Tibial artery (tissue), 4 donors: Measurements from ENCODE around the gene MAGEA10.
"Not testable (repeated sequence)": the region's sequence is repeated elsewhere in the genome, so short reads cannot be mapped to it uniquely, and the experiment has no call there.

ENCODE experiments used
- DNase-seq, 2 donors: peaks; one replicate each; pipeline ENCODE4 v3.0.0-alpha.2; 2019
- H3K27ac ChIP-seq, 2 donors: fragments of 200-600 bp; sonication (generic) in 1 of 2; 1 replicate in 1 of 2; 2 replicates in 1 of 2; pipeline ENCODE4 v1.5.1; 2018 to 2019; ENCODE audit warnings: mild to moderate bottlenecking in 1 of 2
- H3K27me3 ChIP-seq, 2 donors: fragments of 200-600 bp; sonication (generic) in 1 of 2; one replicate each; pipeline versions ENCODE4 v1.5.1 to v1.6.0; 2016 to 2019
- H3K36me3 ChIP-seq, 3 donors: fragments of 200-600 bp; sonication (generic) in 2 of 3; one replicate each; pipeline ENCODE4 v1.5.1; 2016 to 2019; ENCODE audit warnings: mild to moderate bottlenecking in 2 of 3
- H3K4me1 ChIP-seq, 4 donors: fragments of 200-600 bp; sonication (generic) in 2 of 4; 1 replicate in 3 of 4; 2 replicates in 1 of 4; pipeline ENCODE4 v1.5.1; 2016 to 2019
- H3K4me3 ChIP-seq, 2 donors: fragments of 200-600 bp; sonication (generic) in 1 of 2; 1 replicate in 1 of 2; 2 replicates in 1 of 2; pipeline ENCODE4 v1.5.1; 2018 to 2019; ENCODE audit warnings: mild to moderate bottlenecking in 2 of 2
- H3K9me3 ChIP-seq, 3 donors: fragments of 200-600 bp; sonication (generic) in 1 of 3; one replicate each; pipeline ENCODE4 v1.5.1; 2016 to 2019
- intact Hi-C: fragments of 100-400 bp; cut with DNase I; formaldehyde crosslinking; loops from one replicate; pipeline ENCODE4 v1.15.0; 2023; ENCODE audit warnings: low total_unique reads
- TF ChIP-seq, protein P1 (sequence below), 2 experiments: fragments of 200-600 bp in 1 of 2; fragments of 450-650 bp in 1 of 2; IDR thresholded peaks; one replicate each; pipeline ENCODE4 v1.5.1; 2017 to 2019; ENCODE audit warnings: antibody characterized with exemption in 2 of 2, mild to moderate bottlenecking in 1 of 2, moderate library complexity in 1 of 2

MAGEA10 gene

DNA sequence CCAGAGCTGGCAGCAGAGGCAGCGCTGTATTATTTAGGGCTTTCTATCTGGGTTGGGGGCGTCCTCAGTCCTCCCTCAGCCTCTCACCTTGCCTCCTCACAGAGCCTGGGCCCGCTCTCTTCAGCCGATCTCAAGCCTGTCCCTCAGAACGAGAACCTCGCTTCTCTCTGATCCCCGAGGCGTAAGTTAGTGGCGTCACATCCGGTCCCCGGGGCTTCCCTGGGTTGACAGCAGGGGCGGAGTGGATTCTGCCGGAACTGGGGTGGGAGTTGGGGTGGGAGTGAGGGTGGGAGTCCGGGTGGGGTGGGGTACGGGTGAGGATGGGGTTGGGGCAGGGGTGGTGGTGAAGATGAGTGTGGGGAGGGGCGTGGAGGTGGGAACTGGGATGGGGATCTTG, at the start of gene MAGEA10:
Gene MAGEA10, minus strand, starts transcription at position 190 of the 397 bp plus-strand sequence. CDS start 2,957 bp downstream, outside the sequence.
- no peaks in the 10 kb centered on the region for H3K4me1 ChIP-seq
- H3K9me3 ChIP-seq: no peaks in the 10 kb centered on the region
- TF ChIP-seq, protein P1, sequence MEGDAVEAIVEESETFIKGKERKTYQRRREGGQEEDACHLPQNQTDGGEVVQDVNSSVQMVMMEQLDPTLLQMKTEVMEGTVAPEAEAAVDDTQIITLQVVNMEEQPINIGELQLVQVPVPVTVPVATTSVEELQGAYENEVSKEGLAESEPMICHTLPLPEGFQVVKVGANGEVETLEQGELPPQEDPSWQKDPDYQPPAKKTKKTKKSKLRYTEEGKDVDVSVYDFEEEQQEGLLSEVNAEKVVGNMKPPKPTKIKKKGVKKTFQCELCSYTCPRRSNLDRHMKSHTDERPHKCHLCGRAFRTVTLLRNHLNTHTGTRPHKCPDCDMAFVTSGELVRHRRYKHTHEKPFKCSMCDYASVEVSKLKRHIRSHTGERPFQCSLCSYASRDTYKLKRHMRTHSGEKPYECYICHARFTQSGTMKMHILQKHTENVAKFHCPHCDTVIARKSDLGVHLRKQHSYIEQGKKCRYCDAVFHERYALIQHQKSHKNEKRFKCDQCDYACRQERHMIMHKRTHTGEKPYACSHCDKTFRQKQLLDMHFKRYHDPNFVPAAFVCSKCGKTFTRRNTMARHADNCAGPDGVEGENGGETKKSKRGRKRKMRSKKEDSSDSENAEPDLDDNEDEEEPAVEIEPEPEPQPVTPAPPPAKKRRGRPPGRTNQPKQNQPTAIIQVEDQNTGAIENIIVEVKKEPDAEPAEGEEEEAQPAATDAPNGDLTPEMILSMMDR (IDR thresholded peaks at IDR 0.05): no peak
- no peak within 1 kb of the TSS for H3K27ac ChIP-seq
- no peak for DNase-seq
- intact Hi-C loops: no loop called here
- no peak within 1 kb of the TSS for H3K4me3 ChIP-seq
- H3K36me3 ChIP-seq: no peaks in the 10 kb centered on the region
- H3K27me3 ChIP-seq: no peaks in the 10 kb centered on the region

DNA sequence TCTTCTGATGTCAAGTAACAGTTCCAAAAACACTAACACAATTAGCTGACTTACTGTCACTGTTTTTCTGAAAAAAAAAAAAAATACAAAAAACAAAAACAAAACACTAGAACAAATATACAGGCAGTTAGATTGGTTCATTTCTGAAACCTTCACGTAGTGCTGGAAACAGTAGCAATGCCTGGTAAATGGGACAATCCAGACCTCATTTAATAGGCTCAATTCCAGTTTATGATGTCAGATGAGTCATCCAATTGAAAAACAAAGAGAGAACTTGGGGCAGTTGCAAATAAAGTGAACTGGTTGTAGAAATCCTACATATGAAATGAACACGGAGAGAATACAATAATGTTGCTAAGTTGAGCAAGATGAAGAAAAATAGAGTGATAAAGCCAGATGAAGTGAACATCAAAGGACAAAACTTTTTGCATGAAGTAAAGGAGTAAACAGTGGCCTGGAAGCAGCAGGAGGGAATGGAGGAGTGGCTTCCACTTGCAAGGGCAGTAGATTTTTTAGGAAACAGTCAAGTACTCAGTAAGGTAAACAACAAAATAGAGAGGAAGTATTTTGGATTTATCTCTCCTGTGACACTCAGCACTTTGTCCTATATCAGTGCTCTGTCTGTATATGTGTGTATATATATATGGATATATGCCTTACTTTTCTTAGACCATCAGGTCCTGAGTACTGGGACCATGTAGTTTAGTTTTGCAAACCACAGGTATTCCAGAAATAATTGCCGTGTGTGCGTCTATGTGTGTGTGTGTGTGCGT, 39.3 kb upstream of the MAGEA10 start:
- intact Hi-C loops: no loop called here
- no peaks in the 10 kb centered on the region for H3K36me3 ChIP-seq
- DNase-seq: no peak
- H3K9me3 ChIP-seq: no peaks in the 10 kb centered on the region
- no peaks in the 10 kb centered on the region for H3K4me1 ChIP-seq
- TF ChIP-seq, protein P1 (IDR thresholded peaks at IDR 0.05): no peak
- H3K27ac ChIP-seq: no peak overlapping the region
- H3K4me3 ChIP-seq: no peak overlapping the region
- no peaks in the 10 kb centered on the region for H3K27me3 ChIP-seq

DNA sequence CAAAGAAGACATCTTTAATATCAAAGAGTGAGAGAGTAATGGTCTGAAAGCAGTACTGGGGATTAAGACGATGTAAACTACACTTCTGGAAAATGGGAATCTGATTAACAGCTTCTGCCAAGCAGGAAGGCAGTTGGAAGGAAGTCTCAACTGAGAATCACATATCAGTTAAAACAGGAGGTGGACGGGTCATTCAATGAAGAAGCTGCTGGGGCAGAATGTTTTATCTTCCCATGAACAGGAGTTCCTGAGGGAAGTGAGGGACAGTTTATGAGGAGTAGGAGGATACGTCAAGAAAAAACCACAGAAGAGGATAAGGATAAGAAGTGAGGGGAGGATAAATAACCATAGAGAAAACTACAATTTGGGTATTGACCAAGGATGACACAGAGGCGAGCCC, 38.7 kb upstream of the MAGEA10 start:
- Histone ChIP-seq H3K4me1 (no peaks in the 10 kb centered on the region), H3K9me3 (no peaks in the 10 kb centered on the region), H3K27me3 (no peaks in the 10 kb centered on the region), H3K36me3 (no peaks in the 10 kb centered on the region), H3K27ac (no peak overlapping the region), H3K4me3 (no peak overlapping the region)
- intact Hi-C loops: no loop called here
- no peak for DNase-seq
- TF ChIP-seq, protein P1 (IDR thresholded peaks at IDR 0.05): no peak

DNA sequence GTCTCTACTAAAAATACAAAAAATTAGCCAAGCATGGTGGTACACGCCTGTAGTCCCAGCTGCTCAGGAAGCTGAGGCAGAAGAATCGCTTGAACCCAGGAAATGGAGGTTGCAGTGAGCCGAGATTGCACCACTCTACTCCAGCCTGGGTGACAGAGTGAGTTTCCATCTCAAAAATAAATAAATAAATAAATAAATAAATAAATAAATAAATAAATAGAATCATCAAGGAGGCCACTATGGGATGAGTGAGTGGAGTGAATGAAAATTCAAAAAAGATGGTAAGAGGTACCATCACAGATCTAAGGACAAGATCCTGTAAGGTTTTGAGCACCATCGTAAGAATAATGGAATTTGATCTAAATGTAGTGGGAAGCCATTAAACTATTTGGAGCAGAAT, 37.5 kb upstream of the MAGEA10 start:
- H3K4me3 ChIP-seq, H3K4me1 ChIP-seq, H3K36me3 ChIP-seq, DNase-seq, intact Hi-C loops, H3K27ac ChIP-seq, H3K27me3 ChIP-seq, H3K9me3 ChIP-seq: not testable (repeated sequence)

DNA sequence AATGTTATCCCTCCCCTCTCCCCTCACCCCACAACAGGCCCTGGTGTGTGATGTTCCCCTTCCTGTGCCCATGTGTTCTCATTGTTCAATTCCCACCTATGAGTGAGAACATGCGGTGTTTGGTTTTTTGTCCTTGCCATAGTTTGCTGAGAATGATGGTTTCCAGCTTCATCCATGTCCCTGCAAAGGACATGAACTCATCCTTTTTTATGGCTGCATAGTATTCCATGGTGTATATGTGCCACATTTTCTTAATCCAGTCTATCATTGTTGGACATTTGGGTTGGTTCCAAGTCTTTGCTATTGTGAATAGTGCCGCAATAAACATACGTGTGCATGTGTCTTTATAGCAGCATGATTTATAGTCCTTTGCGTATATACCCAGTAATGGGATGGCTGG, 35.5 kb upstream of the MAGEA10 start:
- H3K36me3 ChIP-seq, H3K4me3 ChIP-seq, DNase-seq, intact Hi-C loops, H3K9me3 ChIP-seq, H3K27ac ChIP-seq, H3K4me1 ChIP-seq, H3K27me3 ChIP-seq: not testable (repeated sequence)

DNA sequence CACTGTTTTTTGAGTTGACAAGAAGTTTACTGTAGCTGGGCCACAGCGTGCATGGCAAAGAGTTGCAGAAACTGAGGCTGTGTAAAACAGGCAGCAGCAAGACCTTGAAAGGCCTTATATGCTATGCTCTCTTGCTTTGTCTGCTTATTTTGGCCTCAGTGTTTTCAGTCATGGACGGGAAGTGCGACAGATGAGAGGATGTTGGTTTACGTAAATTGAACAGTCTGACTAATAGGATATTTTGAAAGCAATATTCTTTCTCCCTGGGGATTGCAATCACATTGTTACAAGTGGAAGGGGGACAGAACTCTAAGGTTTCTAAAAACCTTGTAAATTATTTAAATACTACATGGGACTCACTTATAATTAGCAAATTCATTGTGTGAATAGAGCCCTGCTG, 32.2 kb upstream of the MAGEA10 start:
- H3K36me3 ChIP-seq: no peaks in the 10 kb centered on the region
- H3K27me3 ChIP-seq: no peaks in the 10 kb centered on the region
- H3K4me1 ChIP-seq: no peaks in the 10 kb centered on the region
- no peaks in the 10 kb centered on the region for H3K9me3 ChIP-seq
- intact Hi-C loops: no loop called here
- no peak for DNase-seq
- TF ChIP-seq, protein P1 (IDR thresholded peaks at IDR 0.05): no peak
- H3K4me3 ChIP-seq: no peak overlapping the region
- no peak overlapping the region for H3K27ac ChIP-seq
